Measurements from ENCODE around the gene PNMA8B. TPM values are rescaled to one million over a fixed set of nuclear protein-coding genes. Genes with fewer than 3 reads are reported as not detected.

PNMA8B gene
- total RNA-seq, 1 donor from 2014 or later: 1.3 TPM

DNA sequence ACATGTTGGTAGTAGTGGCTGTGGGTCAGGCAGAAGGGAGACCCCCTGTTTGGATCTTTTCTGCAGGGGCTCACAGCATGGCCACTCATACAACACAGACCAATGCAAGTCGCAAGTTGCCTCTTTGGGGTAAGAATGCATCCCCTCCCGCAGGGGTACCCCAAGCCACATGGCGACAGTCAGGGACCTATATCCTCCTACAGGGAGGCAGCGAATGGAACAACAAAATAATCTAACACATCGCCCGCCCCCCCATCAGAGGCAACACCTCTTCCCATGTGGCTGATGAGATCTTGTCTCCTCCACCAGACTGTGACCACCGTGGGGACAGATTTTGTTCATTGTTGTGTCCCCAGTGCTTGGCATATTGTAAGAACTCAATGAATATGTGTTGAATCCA, 40.7 kb upstream of the PNMA8B start:
- peaks cover 1% of the 10 kb centered on the region for H3K27me3 Mint-ChIP-seq (ENCODE audit: unreplicated experiment)

DNA sequence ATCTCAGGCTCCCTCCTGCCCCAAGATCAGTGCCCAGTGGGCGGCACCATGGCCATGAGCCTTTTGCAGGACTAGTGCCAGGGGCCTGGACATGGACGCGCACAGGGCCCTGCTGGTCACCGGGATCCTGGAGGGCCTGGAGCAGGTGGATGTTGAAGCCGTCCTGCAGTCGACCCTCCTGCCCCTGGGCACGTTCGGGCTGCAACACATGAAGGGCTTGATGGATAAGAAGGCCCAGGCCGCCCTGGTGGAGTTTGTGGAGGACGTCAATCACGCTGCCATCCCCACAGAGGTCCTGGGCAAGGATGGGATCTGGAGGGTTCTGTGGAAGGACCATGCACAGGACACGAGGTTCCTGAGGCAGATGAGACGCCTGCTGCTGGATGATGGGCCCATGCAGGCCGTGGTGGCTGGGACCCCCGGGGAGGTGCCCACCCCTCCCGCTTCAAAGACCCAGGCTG, 38.0 kb upstream of the PNMA8B start:
- H3K27ac Mint-ChIP-seq (ENCODE audit: unreplicated experiment): no peak overlapping the region
- no peak for DNase-seq (ENCODE audit: low spot score)
- no peaks in the 10 kb centered on the region for H3K36me3 Mint-ChIP-seq (ENCODE audit: low read depth, unreplicated experiment)
- H3K27me3 Mint-ChIP-seq (ENCODE audit: unreplicated experiment): peaks cover 7% of the 10 kb centered on the region
- H3K4me3 Mint-ChIP-seq (ENCODE audit: unreplicated experiment): no peak overlapping the region
- TF ChIP-seq CTCF (IDR thresholded peaks at IDR 0.05; ENCODE audit: unreplicated experiment): no peak
- H3K9me3 Mint-ChIP-seq (ENCODE audit: unreplicated experiment): no peaks in the 10 kb centered on the region
- no peaks in the 10 kb centered on the region for H3K4me1 Mint-ChIP-seq (ENCODE audit: unreplicated experiment)

More for the DNA sequence above, 40.7 kb upstream of the PNMA8B start:
- Mint-ChIP-seq H3K9me3 (ENCODE audit: unreplicated experiment) (no peaks in the 10 kb centered on the region), H3K4me3 (ENCODE audit: unreplicated experiment) (no peak overlapping the region), H3K4me1 (ENCODE audit: unreplicated experiment) (no peaks in the 10 kb centered on the region), H3K36me3 (ENCODE audit: low read depth, unreplicated experiment) (no peaks in the 10 kb centered on the region), H3K27ac (ENCODE audit: unreplicated experiment) (no peak overlapping the region)
- no peak for TF ChIP-seq CTCF (IDR thresholded peaks at IDR 0.05; ENCODE audit: unreplicated experiment)
- DNase-seq (ENCODE audit: low spot score): no peak

DNA sequence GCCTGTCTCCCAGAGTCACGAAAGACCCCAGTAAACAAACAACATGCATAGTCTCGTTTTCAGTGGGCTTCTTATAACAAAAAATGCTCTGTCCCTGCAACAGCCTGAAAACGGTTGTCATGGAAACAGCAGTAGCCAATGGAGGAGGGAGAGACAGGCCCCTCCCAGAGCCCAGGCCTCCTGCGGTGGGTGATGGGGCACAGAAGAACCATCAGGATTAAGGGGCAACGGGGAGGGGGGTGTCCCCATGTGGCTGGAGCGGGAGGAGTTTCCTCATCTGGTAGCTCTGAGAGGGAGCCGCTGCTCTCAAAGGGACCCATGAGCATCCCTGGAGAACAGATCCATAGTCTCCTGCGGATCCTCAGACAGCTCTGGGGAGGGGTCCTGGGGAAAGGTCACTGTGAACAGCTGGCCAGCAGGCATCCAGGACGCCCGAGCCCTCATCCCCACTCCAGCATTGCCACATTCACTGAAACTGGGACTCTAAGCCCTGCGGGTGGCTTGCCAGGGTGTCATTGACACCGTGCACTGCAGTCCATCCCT, 37.5 kb upstream of the PNMA8B start:
- Mint-ChIP-seq H3K27me3 (ENCODE audit: unreplicated experiment) (peaks cover 7% of the 10 kb centered on the region), H3K9me3 (ENCODE audit: unreplicated experiment) (no peaks in the 10 kb centered on the region), H3K4me1 (ENCODE audit: unreplicated experiment) (no peaks in the 10 kb centered on the region), H3K27ac (ENCODE audit: unreplicated experiment) (no peak overlapping the region), H3K4me3 (ENCODE audit: unreplicated experiment) (no peak overlapping the region), H3K36me3 (ENCODE audit: low read depth, unreplicated experiment) (no peaks in the 10 kb centered on the region)
- no peak for DNase-seq (ENCODE audit: low spot score)
- TF ChIP-seq CTCF (IDR thresholded peaks at IDR 0.05; ENCODE audit: unreplicated experiment): no peak

DNA sequence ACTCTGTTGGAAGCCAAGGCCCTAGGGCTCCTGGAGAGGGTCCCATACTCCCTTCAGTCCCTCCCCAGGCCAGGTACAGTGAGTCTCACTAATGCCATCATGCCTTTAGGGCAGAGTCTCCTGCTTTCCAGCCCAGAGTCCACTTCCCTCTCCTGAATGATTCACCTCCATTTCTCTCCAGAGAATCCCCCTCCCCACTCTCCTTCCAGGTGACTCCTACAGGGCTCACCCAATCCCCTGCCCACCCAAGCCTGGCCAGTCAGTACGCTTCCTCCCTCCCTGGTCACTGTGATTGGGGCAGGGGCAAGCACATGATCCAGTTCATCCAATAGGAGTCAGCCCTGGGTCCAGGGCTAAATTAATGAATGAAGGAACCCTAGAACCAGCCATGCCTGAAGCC, 35.0 kb upstream of the PNMA8B start:
- Mint-ChIP-seq H3K9me3 (ENCODE audit: unreplicated experiment) (no peaks in the 10 kb centered on the region), H3K4me3 (ENCODE audit: unreplicated experiment) (no peak overlapping the region), H3K36me3 (ENCODE audit: low read depth, unreplicated experiment) (no peaks in the 10 kb centered on the region), H3K27ac (ENCODE audit: unreplicated experiment) (no peak overlapping the region), H3K4me1 (ENCODE audit: unreplicated experiment) (no peaks in the 10 kb centered on the region), H3K27me3 (ENCODE audit: unreplicated experiment) (peaks cover 5% of the 10 kb centered on the region)
- no peak for DNase-seq (ENCODE audit: low spot score)
- TF ChIP-seq CTCF (IDR thresholded peaks at IDR 0.05; ENCODE audit: unreplicated experiment): no peak

GRCh38 chr19:46529622-46530451, 34.2 kb upstream of the PNMA8B start:
- peak; percentile 77 for DNase-seq (ENCODE audit: low spot score)
- Mint-ChIP-seq H3K27me3 (ENCODE audit: unreplicated experiment) (peaks cover 5% of the 10 kb centered on the region), H3K27ac (ENCODE audit: unreplicated experiment) (no peak overlapping the region), H3K36me3 (ENCODE audit: low read depth, unreplicated experiment) (no peaks in the 10 kb centered on the region), H3K4me3 (ENCODE audit: unreplicated experiment) (peak overlapping the region; percentile 69), H3K9me3 (ENCODE audit: unreplicated experiment) (no peaks in the 10 kb centered on the region), H3K4me1 (ENCODE audit: unreplicated experiment) (no peaks in the 10 kb centered on the region)
- TF ChIP-seq CTCF (IDR thresholded peaks at IDR 0.05; ENCODE audit: unreplicated experiment): peak; percentile 88

All from endothelial cell (in vitro differentiated cells).